GM08714 (cell line): ENCODE measurements around the gene IFNLR1.

Experiments
- H3K4me3 ChIP-seq: fragments of 200-500 bp; sonication (Bioruptor generic); 2 replicates; pipeline ENCODE4 v1.5.1; 2014; ENCODE audit warnings: mild to moderate bottlenecking, low read length, inconsistent platforms
- ZNF274 ChIP-seq: IDR thresholded peaks from 2 replicates; pipeline ENCODE4 v1.6.1; 2012; ENCODE audit warnings: mild to moderate bottlenecking, low read depth, low read length

Gene IFNLR1

GRCh38 chr1:24110642-24111261 is 76.3 kb downstream of the IFNLR1 start:
- no peak for TF ChIP-seq ZNF274
- no peak overlapping the region for H3K4me3 ChIP-seq

DNA sequence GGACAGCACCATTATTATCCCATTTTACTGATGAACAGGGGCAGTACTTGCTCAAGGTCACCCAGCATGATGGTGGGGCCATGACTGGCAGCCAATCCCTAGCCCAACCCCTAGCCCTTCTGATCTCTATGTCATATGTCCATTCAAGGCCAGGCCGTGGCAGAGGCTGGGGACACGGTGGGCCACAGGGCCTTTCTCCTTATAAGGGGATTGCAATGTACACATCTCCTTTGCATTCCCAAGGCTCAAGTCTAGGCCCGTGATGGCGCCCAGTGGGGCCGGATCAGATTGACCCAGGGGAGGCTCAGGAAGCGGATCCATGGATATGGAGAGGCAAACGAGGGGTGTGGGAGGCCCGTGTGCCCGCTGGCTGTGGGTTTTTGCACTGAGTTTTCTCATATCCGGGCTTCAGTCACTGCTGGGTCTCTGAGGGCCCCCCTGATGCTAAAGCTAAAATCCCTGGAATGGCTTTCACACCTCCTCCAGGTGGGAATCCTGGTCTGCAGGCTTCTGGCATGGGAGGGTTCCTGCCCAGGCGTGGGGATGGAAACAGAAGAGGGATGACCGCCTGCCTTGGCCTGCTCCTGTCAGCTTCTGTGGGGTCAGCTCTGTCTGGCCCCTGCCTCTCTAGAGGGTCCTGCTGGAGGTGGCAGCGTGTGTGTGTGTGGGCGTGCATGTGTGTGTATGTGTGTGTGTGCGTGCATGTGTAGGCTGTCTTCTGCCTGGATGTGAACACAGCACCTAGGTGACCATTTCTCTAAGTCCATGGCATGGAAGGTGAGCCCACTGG is 77.2 kb downstream of the IFNLR1 start:
- H3K4me3 ChIP-seq: no peak overlapping the region
- no peak for TF ChIP-seq ZNF274

DNA sequence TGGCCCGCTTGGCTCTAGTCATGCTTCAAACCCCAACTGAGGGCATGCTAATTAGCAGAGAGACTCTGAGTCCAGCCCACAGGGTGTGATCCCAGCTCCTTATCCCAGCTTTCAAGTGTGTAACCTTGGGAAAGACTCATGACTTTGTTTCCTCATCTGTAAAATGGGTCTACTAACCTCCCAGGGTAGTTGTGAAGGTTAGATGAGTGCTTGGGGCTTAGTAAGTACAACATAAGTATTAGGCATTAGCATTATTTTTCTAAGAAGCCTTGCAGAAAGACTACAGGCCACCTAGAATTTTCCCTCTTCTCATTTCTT is 78.0 kb downstream of the IFNLR1 start:
- no peak for TF ChIP-seq ZNF274

GRCh38 chr1:24108334-24109165 is 78.5 kb downstream of the IFNLR1 start:
- no peak for TF ChIP-seq ZNF274
- no peak overlapping the region for H3K4me3 ChIP-seq

More for the DNA sequence above, 78.0 kb downstream of the IFNLR1 start:
- no peak overlapping the region for H3K4me3 ChIP-seq

DNA sequence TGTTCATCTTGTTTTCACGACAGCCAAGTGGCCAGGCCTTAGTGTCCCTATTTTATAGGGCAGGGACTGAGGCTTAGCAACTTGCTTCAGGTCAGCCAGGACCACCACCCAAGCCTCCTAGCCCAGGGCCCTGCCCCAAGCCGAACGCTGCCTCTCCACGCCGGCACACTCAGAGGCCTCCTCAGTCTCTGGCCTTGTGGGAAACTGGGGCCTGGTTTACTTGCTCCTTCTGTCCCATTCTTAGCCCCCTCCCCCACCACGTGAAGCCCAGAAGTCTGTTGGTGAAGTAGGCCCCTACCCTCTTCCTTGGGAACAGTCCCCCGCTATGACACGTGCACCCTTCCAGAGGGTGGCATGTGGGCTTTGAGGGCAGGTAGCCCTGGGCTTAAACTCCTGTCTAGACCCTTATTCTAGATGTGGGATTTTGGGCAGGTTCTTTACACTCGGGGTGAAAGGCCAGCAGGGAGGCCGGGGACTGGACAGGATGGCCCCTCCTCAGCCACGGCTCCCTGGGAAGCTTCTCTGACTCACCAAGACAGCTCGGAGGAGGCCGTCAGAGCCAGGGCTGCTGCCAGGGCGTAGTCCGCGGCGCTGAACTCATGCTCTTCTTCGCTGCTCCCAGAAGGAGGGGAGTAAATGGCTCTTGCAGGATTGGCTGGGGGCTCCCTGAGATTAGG is 79.5 kb downstream of the IFNLR1 start:
- H3K4me3 ChIP-seq: no peak overlapping the region

DNA sequence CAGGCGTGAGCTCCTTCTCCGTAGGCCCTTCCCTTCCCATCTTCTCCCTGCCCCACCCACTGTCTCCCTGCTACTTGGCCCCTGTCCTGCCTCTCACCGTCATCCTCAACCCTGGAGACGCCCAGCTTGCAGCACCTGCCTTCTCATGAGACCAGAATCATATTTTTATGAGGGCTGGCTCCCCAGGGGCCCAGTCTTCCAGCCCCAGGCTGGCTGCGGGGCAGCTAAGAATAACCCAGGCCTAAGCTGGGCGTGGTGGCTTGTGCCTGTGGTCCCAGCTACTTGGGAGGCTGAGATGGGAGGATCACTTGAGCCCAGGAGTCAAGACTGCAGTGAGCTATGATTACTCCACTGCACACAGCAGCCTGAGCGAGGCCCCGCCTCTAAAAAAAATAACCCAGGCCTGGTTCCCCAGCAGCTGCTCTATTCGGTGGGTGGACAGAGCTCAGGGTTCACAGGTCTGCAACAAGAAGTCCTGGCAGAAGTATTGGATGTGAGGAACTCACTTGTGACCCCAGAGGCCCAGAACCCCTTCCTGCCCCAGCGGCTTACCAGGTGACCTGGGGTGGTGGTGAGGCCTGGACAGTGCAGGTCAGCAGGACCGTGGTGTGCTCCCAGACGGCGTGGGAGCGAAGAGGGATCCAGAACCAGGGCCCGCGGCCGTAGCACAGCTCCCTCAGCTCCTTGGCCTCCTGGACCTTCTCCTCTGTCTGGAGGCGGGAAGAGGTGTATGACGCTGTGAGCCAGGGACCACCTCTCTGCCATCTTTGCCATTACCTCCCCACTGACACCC is 81.5 kb downstream of the IFNLR1 start:
- H3K4me3 ChIP-seq: no peak overlapping the region
- TF ChIP-seq ZNF274: no peak

More for the DNA sequence above, 79.5 kb downstream of the IFNLR1 start:
- no peak for TF ChIP-seq ZNF274

GRCh38 chr1:24104854-24105253 is 82.2 kb downstream of the IFNLR1 start:
- no peak for TF ChIP-seq ZNF274
- no peak overlapping the region for H3K4me3 ChIP-seq
